Daoy (cell line): Measurements from ENCODE around the gene SEMA4D. TPM values are rescaled to one million over a fixed set of nuclear protein-coding genes. Genes with fewer than 3 reads are reported as not detected.

Experiments used
- DNase-seq: peaks from one replicate; pipeline ENCODE4 v3.0.0-alpha.2; 2015; ENCODE audit warnings: low read depth
- total RNA-seq: library from RNA; depleted of rRNA; stranded (reverse); fragments of >200 nt; shearing (Covaris generic); gene quantifications from 2 replicates; pipeline ENCODE4 v1.2.3, GENCODE V29; 2014; rRNA removed

Gene SEMA4D
- total RNA-seq, 1 experiment from 2014 or later = 4.5 TPM

- DNase-seq = no peak
Observed at GRCh38 chr9:89317282-89317681, 180.6 kb downstream of the SEMA4D start.

- no peak for DNase-seq
Observed at GRCh38 chr9:89315482-89315881, 182.4 kb downstream of the SEMA4D start.

DNA sequence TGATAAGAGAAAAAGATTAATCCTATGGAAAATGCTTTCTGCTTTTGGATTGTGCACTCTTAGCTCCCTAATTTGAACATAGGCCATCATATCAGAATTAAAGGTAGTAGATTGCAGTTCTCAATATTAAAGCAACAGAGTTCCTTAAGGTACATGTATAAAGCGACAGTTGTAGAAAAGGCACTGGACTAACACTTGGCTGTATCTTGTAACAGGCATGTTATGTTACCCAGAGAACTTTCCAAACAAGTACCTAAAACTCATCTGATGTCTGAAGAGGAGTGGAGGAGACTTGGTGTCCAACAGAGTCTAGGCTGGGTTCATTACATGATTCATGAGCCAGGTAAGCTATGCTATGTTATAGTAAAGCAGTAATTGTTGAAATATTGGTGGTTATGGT is 183.0 kb downstream of the SEMA4D start:
- no peak for DNase-seq

GRCh38 chr9:89313842-89314241 is 184.1 kb downstream of the SEMA4D start:
- peak; percentile 22 for DNase-seq

- DNase-seq = peak; percentile 16
Observed at GRCh38 chr9:89312222-89312571, 185.7 kb downstream of the SEMA4D start.

- DNase-seq = peak; percentile 29
Observed at GRCh38 chr9:89311346-89312221, 186.3 kb downstream of the SEMA4D start.

Other genes starting within 250 kb of the SEMA4D start
- 457 and 467 TPM in 2 replicates for gene CKS2, start 186.9 kb downstream of the SEMA4D start, total RNA-seq
- gene SECISBP2, start 179.6 kb downstream of the SEMA4D start, total RNA-seq = 21.9 and 25.7 TPM in 2 replicates
- gene GADD45G, start 106.9 kb upstream of the SEMA4D start, total RNA-seq = 9.3 and 22.6 TPM in 2 replicates